ENCODE measurements around the gene WLS.

WLS gene

DNA sequence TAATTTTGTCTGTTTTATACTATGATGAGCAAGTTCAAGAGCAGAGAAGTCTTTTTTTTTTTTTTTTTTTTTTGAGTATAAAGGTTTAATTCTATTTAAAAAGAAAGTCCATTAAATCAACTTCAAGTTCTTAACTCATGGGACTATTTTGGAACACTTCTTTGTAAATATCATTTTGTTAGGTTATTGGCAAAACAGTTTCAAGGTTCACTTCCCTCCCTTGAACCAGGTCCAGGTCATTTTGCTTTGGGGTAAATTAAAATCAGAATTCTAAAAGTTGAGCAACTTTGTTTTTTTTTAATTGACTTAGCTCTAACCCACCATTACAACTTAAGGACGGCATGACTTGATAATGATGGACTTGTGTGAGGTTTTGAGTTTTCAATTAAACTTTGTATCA is 72.3 kb downstream of the WLS start:
- no peak for TF ChIP-seq POLR2A (IDR thresholded peaks at IDR 0.05; ENCODE audit: low read depth, low read length)
- DNase-seq (ENCODE audit: insufficient read length, low spot score) = no peak
- no peak for FAIRE-seq

DNA sequence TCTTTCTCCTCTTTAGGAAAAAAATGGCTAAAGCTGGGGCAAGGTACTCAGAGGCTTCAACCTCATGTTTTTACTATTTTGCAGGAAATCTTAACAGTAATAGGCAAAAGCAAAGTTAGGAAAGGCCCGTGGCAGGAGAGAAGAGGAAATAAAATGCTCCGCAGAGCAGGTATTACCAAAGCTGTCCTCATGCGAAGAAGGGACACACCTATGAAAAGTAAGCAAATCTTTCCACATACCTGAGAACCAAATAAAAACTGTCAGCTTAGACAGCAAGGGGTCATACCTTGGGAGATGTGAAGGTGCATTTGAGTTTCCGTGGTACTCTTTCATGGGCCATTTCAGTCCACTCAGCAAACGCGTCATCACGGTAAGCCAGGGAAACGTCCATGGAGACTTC is 73.5 kb downstream of the WLS start:
- no peak for FAIRE-seq
- TF ChIP-seq POLR2A (IDR thresholded peaks at IDR 0.05; ENCODE audit: low read depth, low read length) = no peak

DNA sequence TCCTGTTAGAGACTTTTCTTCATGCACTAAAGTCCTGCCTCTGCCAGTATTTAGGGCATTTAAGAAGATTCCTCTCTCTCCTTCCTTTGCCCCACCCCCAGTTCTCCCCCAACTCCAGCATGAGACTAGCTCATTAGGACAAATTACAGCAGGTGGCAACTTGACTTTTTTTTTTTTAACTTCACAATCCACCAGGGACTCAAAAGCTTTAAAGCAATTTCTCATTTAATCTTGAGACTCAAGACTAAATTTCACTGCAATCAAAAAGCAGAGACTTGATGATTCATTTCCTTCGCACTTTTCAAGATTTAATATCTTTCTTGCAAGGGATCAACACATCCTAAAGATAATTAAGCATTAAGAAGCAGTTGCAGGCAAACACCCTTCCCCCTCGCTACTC is 74.9 kb downstream of the WLS start:
- DNase-seq (ENCODE audit: insufficient read length, low spot score) (no peak), FAIRE-seq (no peak)
- TF ChIP-seq POLR2A (IDR thresholded peaks at IDR 0.05; ENCODE audit: low read depth, low read length) = no peak

More for the DNA sequence above, 73.5 kb downstream of the WLS start:
- no peak for DNase-seq (ENCODE audit: insufficient read length, low spot score)

DNA sequence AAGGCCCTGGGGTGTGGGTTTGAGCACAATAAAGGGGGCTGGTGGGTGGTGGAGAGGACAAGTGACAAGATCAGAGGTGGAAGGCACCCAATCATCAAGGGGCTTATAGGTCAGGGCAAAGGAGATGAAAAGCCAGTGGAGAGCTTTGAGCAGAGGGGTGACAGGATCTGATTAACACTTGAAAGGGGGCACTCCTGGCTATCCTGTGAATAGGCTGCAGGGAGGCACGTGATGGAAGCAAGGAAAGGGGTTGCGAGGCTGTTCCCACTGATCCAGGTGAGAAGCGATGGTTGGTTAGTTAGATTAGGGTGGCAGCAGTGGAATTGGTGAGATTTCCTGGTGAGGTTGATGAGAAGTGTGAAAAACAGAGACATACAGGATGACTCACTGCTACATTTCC is 80.6 kb downstream of the WLS start:
- FAIRE-seq (no peak), DNase-seq (ENCODE audit: insufficient read length, low spot score) (no peak)
- no peak for TF ChIP-seq POLR2A (IDR thresholded peaks at IDR 0.05; ENCODE audit: low read depth, low read length)

DNA sequence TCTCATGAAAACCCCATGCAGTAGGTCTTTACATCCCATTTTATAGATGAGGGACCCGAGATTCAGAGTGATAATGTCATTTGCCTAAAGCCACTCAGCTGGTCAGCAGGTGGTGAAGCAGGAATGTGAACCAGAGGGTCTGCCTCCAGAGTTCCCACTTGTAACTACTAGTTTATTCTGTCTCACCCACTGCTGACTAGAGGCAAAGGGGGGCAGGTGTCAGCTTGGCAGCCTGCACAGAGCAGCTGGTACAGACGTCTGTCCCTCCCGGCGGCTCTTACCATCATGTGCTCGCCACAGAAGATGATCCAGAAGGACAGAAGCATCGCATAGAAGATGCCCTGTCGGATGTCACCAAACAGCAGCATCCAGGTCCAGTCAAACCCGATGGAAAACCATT is 82.4 kb downstream of the WLS start:
- no peak for TF ChIP-seq POLR2A (IDR thresholded peaks at IDR 0.05; ENCODE audit: low read depth, low read length)
- FAIRE-seq (no peak), DNase-seq (ENCODE audit: insufficient read length, low spot score) (no peak)

DNA sequence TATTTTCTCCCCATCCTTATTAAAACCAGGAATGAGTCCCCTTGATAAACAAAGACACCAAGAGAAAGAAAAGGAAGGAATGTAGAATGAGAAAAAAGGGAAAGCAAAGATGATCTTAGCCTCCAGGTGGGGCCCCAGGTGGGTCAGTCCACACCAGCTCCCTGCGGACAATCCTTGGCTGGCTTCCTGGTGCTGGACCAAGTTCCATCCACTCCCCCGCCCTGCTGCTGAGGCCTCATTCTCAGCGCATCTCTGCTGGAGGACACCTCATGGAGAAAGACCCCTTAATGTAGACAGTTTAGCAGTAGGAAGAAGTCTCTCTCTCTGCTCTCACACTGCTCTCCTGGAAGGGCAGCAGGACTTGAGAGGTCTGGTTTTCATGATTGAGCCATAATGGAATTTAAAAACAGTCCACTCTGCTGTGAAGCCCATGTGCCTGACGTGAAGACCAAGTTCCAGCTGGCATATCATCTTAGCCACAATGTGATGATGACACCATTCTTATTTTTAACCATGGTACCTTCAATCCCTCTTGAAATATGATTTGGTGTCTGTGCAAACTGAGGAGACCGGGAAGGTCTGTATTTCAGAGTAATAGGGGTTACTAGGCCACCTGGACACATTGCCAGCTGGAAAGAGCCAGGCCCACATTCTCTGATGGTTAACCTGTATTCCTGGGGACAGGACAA is 83.1 kb downstream of the WLS start:
- no peak for TF ChIP-seq POLR2A (IDR thresholded peaks at IDR 0.05; ENCODE audit: low read depth, low read length)

DNA sequence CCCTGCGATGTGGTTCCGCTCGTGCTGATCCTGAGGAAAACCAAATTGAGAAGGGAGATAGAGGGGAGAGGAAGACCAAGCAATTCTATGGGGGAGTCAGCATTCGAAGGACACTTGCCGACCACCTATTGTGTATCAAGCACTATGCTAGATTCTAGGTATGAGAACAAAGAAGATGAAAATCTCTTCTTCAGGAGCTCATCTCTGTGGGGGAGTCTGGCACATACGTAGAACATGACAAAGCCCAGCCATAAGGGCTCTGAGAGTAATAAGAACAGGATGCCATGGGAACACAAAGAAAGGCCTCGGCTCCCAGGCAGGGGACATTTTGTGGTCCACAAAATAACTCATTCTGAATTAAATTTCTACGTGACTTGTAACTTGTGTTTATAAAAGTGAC is 83.7 kb downstream of the WLS start:
- FAIRE-seq = no peak
- DNase-seq (ENCODE audit: insufficient read length, low spot score) = no peak
- TF ChIP-seq POLR2A (IDR thresholded peaks at IDR 0.05; ENCODE audit: low read depth, low read length) = no peak

More for the DNA sequence above, 83.1 kb downstream of the WLS start:
- DNase-seq (ENCODE audit: insufficient read length, low spot score) (no peak), FAIRE-seq (no peak)

DNA sequence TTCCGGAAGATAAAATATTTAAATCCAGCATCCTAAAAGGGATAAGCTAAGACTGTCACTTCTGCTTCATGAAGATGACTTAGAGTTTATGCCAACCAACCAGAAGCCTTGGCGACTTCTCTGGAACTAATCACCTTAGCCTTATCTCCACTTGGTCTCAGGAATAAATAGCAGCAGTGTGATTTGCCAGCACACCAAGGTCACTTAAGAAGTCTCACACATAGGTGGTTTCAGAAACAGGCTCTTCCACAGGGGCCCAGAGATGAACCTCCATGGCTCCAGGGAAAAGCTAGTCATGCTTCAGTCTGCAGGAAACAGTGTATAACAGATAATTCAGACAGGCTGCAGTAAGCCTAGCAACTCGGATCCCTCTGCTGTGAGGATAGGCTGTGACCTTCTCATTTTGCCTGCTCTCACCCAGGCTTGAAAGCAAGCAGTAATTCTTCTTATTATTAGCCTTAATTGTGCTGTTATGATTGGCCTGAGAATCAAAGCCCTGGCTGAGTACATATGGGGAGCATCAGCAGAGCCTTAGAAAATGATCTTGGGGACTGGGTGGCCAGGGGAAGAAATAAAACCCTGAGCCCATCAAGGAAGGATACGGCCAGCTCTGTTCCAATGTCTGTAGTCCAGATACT is 84.7 kb downstream of the WLS start:
- FAIRE-seq = no peak
- no peak for TF ChIP-seq POLR2A (IDR thresholded peaks at IDR 0.05; ENCODE audit: low read depth, low read length)

DNA sequence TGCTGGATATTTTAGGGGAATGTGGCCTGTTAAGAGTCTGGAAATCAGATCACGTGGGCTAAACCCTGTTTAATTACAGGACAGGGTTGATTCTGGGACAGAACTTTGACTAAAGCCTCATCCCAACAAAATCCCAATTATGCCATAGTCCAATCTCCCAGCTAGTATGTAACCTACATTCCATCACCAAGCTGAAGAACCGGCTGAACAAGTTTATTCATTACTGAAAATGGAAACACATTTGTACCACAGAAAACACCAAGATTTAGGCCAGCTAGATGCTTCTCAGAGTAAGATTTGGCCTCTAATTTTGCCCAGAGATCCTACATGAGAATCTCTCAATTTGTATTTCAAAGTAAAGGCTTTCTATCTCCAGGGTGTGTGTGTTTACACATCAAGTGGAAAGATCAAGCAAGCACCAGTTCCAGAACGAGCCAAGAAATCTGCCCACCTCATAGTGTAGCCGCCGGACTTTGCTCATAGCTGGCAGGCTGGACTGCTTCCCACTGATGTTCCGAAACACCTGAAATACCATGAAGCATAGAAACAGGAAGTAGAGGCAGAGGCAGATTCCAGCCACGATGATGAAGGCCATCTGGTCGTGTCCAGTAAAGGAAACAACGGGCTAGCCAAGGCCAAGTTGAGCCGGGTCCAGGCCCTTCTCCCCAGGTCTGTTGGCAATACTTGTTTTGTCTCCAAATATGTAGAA is 86.8 kb downstream of the WLS start:
- FAIRE-seq = no peak
- no peak for TF ChIP-seq POLR2A (IDR thresholded peaks at IDR 0.05; ENCODE audit: low read depth, low read length)

More for the DNA sequence above, 84.7 kb downstream of the WLS start:
- no peak for DNase-seq (ENCODE audit: insufficient read length, low spot score)

DNA sequence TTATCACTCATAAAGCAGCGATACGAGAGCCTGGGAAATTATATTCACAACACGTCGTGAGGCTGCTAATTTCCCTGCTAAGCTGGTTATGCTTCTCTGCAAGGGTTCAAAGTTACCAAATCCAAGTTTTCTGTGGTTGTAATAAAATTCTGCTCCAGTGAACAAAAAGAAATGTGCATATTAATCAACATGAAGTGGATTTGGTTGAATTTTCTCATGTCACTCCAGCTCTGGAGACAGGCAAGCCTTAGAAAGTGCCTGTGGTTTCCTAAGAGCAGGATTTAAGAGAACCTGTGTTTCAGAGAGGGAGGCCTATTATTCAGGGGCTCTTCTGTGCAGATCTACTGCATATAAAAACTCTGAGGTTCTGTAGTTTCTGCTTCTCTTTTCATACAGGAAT is 87.5 kb downstream of the WLS start:
- no peak for FAIRE-seq

More for the DNA sequence above, 86.8 kb downstream of the WLS start:
- DNase-seq (ENCODE audit: insufficient read length, low spot score) = no peak

DNA sequence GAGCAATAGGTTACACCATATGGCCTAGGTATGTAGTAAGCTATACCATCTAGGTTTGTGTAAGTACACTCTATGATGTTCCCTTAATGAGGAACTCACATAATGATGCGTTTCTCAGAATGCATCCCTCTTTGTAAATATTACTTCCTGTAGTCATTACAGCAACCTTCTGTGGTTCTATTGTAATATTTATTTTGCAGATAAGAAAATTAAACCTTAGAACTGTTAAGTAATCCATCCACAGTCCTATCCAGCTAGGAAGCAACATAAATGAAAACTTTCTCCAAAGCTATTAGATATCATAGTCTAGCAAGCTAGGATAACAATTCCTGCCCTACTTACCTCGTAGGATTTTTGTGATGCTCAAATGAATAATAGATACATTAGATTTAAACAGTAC is 88.7 kb downstream of the WLS start:
- FAIRE-seq (no peak), DNase-seq (ENCODE audit: insufficient read length, low spot score) (no peak)
- no peak for TF ChIP-seq POLR2A (IDR thresholded peaks at IDR 0.05; ENCODE audit: low read depth, low read length)

More for the DNA sequence above, 87.5 kb downstream of the WLS start:
- TF ChIP-seq POLR2A (IDR thresholded peaks at IDR 0.05; ENCODE audit: low read depth, low read length) = no peak
- no peak for DNase-seq (ENCODE audit: insufficient read length, low spot score)

DNA sequence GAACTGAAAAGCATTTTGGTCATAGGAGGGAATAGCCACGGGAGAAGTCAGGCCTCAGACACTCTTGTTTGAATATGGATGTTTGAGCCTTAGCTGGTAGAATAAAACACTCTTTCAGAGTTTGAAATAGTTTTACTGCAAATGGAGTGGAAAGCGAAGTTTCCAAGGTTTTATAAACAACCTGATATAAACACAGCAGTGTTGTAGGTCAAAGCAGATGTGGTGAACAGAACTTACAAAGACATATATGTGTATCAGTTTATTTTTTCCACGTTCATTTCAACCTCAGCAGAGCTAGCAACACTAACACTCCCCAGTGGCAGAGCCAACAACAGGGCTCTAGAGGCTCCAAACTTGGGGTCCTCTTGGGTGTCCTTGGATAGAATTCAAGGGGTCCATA is 89.9 kb downstream of the WLS start:
- DNase-seq (ENCODE audit: insufficient read length, low spot score) = no peak
- TF ChIP-seq POLR2A (IDR thresholded peaks at IDR 0.05; ENCODE audit: low read depth, low read length) = no peak
- no peak for FAIRE-seq

DNA sequence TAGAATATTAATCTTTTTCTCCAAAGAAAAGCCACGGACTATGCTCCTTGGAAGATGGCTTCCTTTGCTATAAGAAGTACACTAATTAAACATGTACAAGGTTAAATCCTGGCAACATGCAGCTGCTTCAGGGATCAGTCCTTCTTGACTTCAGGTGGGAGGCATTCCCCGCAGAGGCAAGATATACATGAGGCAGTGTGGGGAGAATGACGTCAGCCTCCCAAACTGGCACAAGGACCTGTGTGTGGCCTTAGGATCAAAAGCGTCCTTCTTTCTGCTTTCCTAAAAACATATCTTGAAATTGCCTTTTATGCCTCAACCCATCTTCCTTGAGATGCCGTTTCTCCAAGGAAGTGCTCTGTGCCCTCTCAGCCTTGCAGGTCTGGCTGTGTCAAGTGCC is 90.3 kb downstream of the WLS start:
- DNase-seq (ENCODE audit: insufficient read length, low spot score) = no peak
- FAIRE-seq = no peak
- no peak for TF ChIP-seq POLR2A (IDR thresholded peaks at IDR 0.05; ENCODE audit: low read depth, low read length)

DNA sequence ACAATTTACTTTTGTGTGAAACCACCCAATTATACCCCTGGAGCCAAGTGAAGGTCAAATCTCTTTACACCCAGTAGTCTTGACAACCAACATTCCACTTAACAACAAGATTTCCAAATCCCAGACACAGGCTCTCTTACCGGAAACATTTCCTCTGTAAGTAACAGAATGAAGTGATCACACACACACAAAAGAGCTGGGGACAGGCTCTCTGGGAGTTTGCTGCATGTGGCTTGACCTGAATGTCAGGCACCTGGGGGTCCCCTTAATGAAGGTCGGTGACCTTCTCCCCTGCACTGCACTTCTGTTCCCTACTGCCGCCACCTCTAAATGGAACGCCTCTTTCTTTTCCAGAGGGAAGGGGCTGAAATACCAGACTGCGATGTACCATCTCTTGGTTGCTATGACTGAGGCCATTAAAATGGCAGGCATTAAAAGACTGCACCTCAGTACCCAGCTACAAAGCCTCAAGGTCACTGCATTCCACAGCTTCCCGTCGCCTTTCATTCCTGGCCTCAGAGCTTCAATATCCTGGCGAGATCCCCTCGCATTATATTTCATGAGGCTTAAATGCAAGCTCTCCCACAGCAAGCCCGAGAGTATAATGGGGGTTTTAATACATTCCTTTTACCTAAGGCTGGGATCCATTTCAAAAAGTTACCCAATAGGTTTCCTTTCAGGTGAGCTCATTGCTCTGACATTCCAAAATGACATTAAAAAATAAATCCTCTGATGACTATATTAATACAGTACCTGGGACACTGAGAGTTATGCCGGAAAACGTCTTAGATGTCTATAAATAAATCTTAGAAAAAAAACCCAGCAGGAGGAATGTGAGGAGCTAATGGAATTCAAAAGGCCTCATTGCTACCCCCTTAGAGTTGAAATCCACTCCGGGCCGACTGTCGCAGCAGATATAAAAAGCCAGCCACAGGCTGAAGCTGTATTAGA is 91.0 kb downstream of the WLS start:
- TF ChIP-seq POLR2A (IDR thresholded peaks at IDR 0.05; ENCODE audit: low read depth, low read length) = no peak
- FAIRE-seq (no peak), DNase-seq (ENCODE audit: insufficient read length, low spot score) (no peak)

Measured in H54 (cell line).